ENCODE measurements around the gene PARVB.

Gene PARVB

GRCh38 chr22:43998679-43999264 lies 25.3 kb upstream of the PARVB start:
- no peak overlapping the region for H3K27ac ChIP-seq
- TF ChIP-seq CTCF (IDR thresholded peaks at IDR 0.05), result no peak
- H3K9me3 ChIP-seq, result no peaks in the 10 kb centered on the region
- no peaks in the 10 kb centered on the region for H3K27me3 ChIP-seq
- H3K4me3 ChIP-seq (ENCODE audit: low read depth in 1 of 2, low read length in 1 of 2), result no peak overlapping the region
- peaks cover 10% of the 10 kb centered on the region for H3K36me3 ChIP-seq
- peaks cover 11 to 13% of the 10 kb centered on the region in 2 experiments for H3K4me1 ChIP-seq (ENCODE audit: control insufficient read depth in 1 of 2, insufficient read depth in 1 of 2, low read depth in 1 of 2, low read length in 1 of 2)

DNA sequence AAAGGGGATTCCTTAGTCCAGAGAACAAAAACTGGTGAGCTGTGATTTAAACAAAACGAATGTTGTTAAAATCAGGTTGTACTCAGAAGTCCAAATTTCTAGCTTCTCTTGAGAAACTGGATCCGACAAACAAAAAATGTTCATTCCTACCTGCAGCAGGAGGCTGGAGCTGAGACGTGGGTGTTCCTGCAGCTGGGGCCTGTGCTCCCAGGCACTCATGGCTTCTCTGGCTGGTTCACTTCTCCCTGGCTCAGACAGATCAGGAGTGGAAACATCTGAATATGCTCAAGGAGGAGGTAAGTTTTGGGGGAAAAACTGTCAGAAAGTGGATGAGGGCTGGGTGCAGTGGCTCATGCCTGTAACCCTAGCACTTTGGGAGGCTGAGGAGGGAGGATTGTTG lies 24.7 kb upstream of the PARVB start:
- H3K9me3 ChIP-seq, result no peaks in the 10 kb centered on the region
- peaks cover 11 to 13% of the 10 kb centered on the region in 2 experiments for H3K4me1 ChIP-seq (ENCODE audit: control insufficient read depth in 1 of 2, insufficient read depth in 1 of 2, low read depth in 1 of 2, low read length in 1 of 2)
- H3K4me3 ChIP-seq (ENCODE audit: low read depth in 1 of 2, low read length in 1 of 2), result no peak overlapping the region
- peaks cover 10% of the 10 kb centered on the region for H3K36me3 ChIP-seq
- no peak overlapping the region for H3K27ac ChIP-seq
- no peak for TF ChIP-seq CTCF (IDR thresholded peaks at IDR 0.05)
- H3K27me3 ChIP-seq, result no peaks in the 10 kb centered on the region

- Histone ChIP-seq H3K27ac (no peak overlapping the region), H3K36me3 (peaks cover 10% of the 10 kb centered on the region), H3K4me3 (ENCODE audit: low read depth in 1 of 2, low read length in 1 of 2) (no peak overlapping the region), H3K4me1 (ENCODE audit: control insufficient read depth in 1 of 2, insufficient read depth in 1 of 2, low read depth in 1 of 2, low read length in 1 of 2) (peaks cover 11 to 13% of the 10 kb centered on the region in 2 experiments), H3K9me3 (no peaks in the 10 kb centered on the region), H3K27me3 (no peaks in the 10 kb centered on the region)
- no peak for TF ChIP-seq CTCF (IDR thresholded peaks at IDR 0.05)
These were observed 24.0 kb upstream of the PARVB start for GRCh38 chr22:44000123-44000522.

DNA sequence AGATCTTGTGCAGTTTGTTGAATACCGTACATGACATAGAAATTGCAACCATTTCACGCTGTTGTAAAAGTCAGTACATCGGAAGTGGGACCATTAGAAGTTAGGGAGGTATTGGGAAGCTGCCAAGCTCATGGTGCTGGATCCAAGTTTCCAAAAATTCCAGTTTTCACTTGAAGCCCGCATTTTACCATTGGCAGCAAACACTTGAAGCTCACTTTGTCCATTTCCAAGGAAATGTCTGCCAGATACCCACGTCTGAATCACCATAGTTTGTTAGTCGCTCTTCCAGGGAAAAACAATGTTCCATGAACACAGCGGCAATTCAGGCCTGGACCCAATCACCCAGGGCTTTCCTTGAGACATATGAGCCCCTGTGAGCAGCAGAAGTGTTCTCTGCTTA lies 22.6 kb upstream of the PARVB start:
- Histone ChIP-seq H3K27me3 (no peaks in the 10 kb centered on the region), H3K36me3 (peaks cover 10% of the 10 kb centered on the region), H3K9me3 (no peaks in the 10 kb centered on the region), H3K4me3 (ENCODE audit: low read depth in 1 of 2, low read length in 1 of 2) (no peak overlapping the region), H3K4me1 (ENCODE audit: control insufficient read depth in 1 of 2, insufficient read depth in 1 of 2, low read depth in 1 of 2, low read length in 1 of 2) (peaks cover 4 to 5% of the 10 kb centered on the region in 2 experiments), H3K27ac (no peak overlapping the region)
- no peak for TF ChIP-seq CTCF (IDR thresholded peaks at IDR 0.05)

GRCh38 chr22:44002324-44002723 lies 21.8 kb upstream of the PARVB start:
- no peak overlapping the region for H3K4me3 ChIP-seq (ENCODE audit: low read depth in 1 of 2, low read length in 1 of 2)
- H3K27me3 ChIP-seq, result no peaks in the 10 kb centered on the region
- peaks cover 10% of the 10 kb centered on the region for H3K36me3 ChIP-seq
- peaks cover 4 to 5% of the 10 kb centered on the region in 2 experiments for H3K4me1 ChIP-seq (ENCODE audit: control insufficient read depth in 1 of 2, insufficient read depth in 1 of 2, low read depth in 1 of 2, low read length in 1 of 2)
- no peak for TF ChIP-seq CTCF (IDR thresholded peaks at IDR 0.05)
- H3K9me3 ChIP-seq, result no peaks in the 10 kb centered on the region
- H3K27ac ChIP-seq, result no peak overlapping the region

Measured in neutrophil (primary cell).